IMR-90 (cell line): ENCODE measurements around the gene ZNF862. TPM values are rescaled to one million over a fixed set of nuclear protein-coding genes. Genes with fewer than 3 reads are reported as not detected.

Experiments
- ATAC-seq: fragments of 200-7000 bp; cut with Tn5 transposase; 2 replicates; pipeline ENCODE4 v1.9.1; 2020; ENCODE audit warnings: low read depth, mild to moderate bottlenecking, moderate library complexity
- BruUV-seq: library from RNA; stranded (reverse); fragments of 400-500 nt; replicated peaks from 2 replicates; lab custom pipeline; 2021; lab: Mats Ljungman, UMichigan
- CTCF ChIA-PET: fragments of 300-600 bp; formaldehyde crosslinking; extraction: SDS; loops from one replicate; lab custom pipeline; 2021; ENCODE audit warnings: antibody characterized with exemption; lab: Yijun Ruan, JAX
- POLR2A ChIA-PET: fragments of 300-600 bp; sonication (Branson Sonifier 250); formaldehyde crosslinking; loops from one replicate; lab custom pipeline; 2022; ENCODE audit warnings: antibody characterized with exemption; ENCODE audit not compliant: unreplicated experiment; lab: Charles Lee
- DNase-seq: peaks from one replicate; pipeline ENCODE4 v3.0.0; 2013
- H2AFZ ChIP-seq: replicated peaks from 2 replicates; pipeline ENCODE3; 2013; ENCODE audit warnings: low read length, mild to moderate bottlenecking; ENCODE audit not compliant: poor library complexity
- H2AK5ac ChIP-seq: 2 replicates; pipeline ENCODE4 v1.6.1; 2013; ENCODE audit warnings: low read depth, low read length, inconsistent platforms
- H2AK9ac ChIP-seq: replicated peaks from 2 replicates; pipeline ENCODE3; 2013; ENCODE audit warnings: mild to moderate bottlenecking, low read depth, low read length, moderate library complexity; ENCODE audit not compliant: poor library complexity
- H2BK120ac ChIP-seq: 2 replicates; pipeline ENCODE4 v1.6.1; 2013; ENCODE audit warnings: low read depth, low read length, inconsistent platforms
- H2BK15ac ChIP-seq: 3 replicates; pipeline ENCODE4 v1.6.1; 2013; ENCODE audit warnings: low read depth, low read length, inconsistent platforms
- H2BK20ac ChIP-seq: 2 replicates; pipeline ENCODE4 v1.6.1; 2013; ENCODE audit warnings: low read depth, mild to moderate bottlenecking, inconsistent platforms, low read length, moderate library complexity
- H2BK5ac ChIP-seq: 2 replicates; pipeline ENCODE4 v1.6.1; 2013; ENCODE audit warnings: mild to moderate bottlenecking, low read depth, low read length, inconsistent platforms; ENCODE audit not compliant: poor library complexity, severe bottlenecking
- H3K14ac ChIP-seq: replicated peaks from 2 replicates; pipeline ENCODE4 v1.6.1; 2013; ENCODE audit warnings: low read depth, low read length, inconsistent platforms
- H3K18ac ChIP-seq: 2 replicates; pipeline ENCODE4 v1.6.1; 2013; ENCODE audit warnings: low read depth, low read length, control low read depth
- H3K23ac ChIP-seq: 2 replicates; pipeline ENCODE4 v1.6.1; 2013; ENCODE audit warnings: low read depth, low read length, inconsistent platforms
- H3K27ac ChIP-seq: 2 replicates; pipeline ENCODE4 v1.5.1; 2013; ENCODE audit warnings: mild to moderate bottlenecking, control low read depth, low read length; ENCODE audit not compliant: insufficient read depth
- H3K27me3 ChIP-seq: 2 replicates; pipeline ENCODE4 v1.6.1; 2013; ENCODE audit warnings: low read length; ENCODE audit not compliant: control insufficient read depth, insufficient read depth
- H3K36me3 ChIP-seq: 2 replicates; pipeline ENCODE4 v1.6.1; 2013; ENCODE audit warnings: low read length, mixed read lengths; ENCODE audit not compliant: control insufficient read depth, insufficient read depth
- H3K4ac ChIP-seq: 2 replicates; pipeline ENCODE4 v1.6.1; 2013; ENCODE audit warnings: low read depth, low read length, inconsistent platforms
- H3K4me1 ChIP-seq: 2 replicates; pipeline ENCODE4 v1.6.1; 2013; ENCODE audit warnings: low read length, mixed read lengths; ENCODE audit not compliant: control insufficient read depth, insufficient read depth
- H3K4me2 ChIP-seq: 2 replicates; pipeline ENCODE4 v1.6.1; 2013; ENCODE audit warnings: low read depth, mild to moderate bottlenecking, control low read depth, low read length, moderate library complexity
- H3K4me3 ChIP-seq: 2 replicates; pipeline ENCODE4 v1.5.1; 2013; ENCODE audit warnings: low read depth, mild to moderate bottlenecking, control low read depth, low read length, moderate library complexity; ENCODE audit not compliant: insufficient read depth
- H3K56ac ChIP-seq: 2 replicates; pipeline ENCODE4 v1.6.1; 2013; ENCODE audit warnings: low read length, inconsistent platforms; ENCODE audit not compliant: insufficient read depth; ENCODE audit errors: extremely low read depth
- H3K79me1 ChIP-seq, 2 experiments: 2 replicates each; pipeline ENCODE4 v1.6.1; 2013; ENCODE audit warnings: low read length in 2 of 2, inconsistent platforms in 1 of 2, low read depth in 1 of 2
- H3K9ac ChIP-seq: 2 replicates; pipeline ENCODE4 v1.6.1; 2013; ENCODE audit warnings: low read depth, low read length, control low read depth
- H3K9me1 ChIP-seq: 2 replicates; pipeline ENCODE4 v1.6.1; 2013; ENCODE audit warnings: low read length, inconsistent platforms; ENCODE audit not compliant: insufficient read depth
- H3K9me3 ChIP-seq: 2 replicates; pipeline ENCODE4 v1.6.1; 2013; ENCODE audit warnings: low read length; ENCODE audit not compliant: control insufficient read depth, insufficient read depth
- H4K20me1 ChIP-seq: 2 replicates; pipeline ENCODE4 v1.6.1; 2013; ENCODE audit warnings: low read length, inconsistent platforms; ENCODE audit not compliant: insufficient read depth
- H4K5ac ChIP-seq: 2 replicates; pipeline ENCODE4 v1.6.1; 2013; ENCODE audit warnings: mild to moderate bottlenecking, low read depth, low read length, control low read depth
- H4K8ac ChIP-seq, 2 experiments: 2 replicates each; pipeline ENCODE4 v1.6.1; 2013; ENCODE audit warnings: low read depth in 2 of 2, low read length in 2 of 2, control low read depth in 1 of 2, inconsistent platforms in 1 of 2
- H4K91ac ChIP-seq: 2 replicates; pipeline ENCODE4 v1.6.1; 2013; ENCODE audit warnings: low read depth, low read length, inconsistent platforms; ENCODE audit not compliant: insufficient read depth
- MAFK ChIP-seq: IDR thresholded peaks from 2 replicates; pipeline ENCODE4 v1.6.1; 2012; ENCODE audit warnings: low read depth, low read length, improper control_type of control experiment
- NFE2L2 ChIP-seq: fragments of 150-350 bp; IDR thresholded peaks from 2 replicates; pipeline ENCODE4 v1.6.1; 2016; ENCODE audit warnings: low read depth, mild to moderate bottlenecking, low read length
- RAD21 ChIP-seq: IDR thresholded peaks from 2 replicates; pipeline ENCODE4 v1.6.1; 2012; ENCODE audit warnings: low read length, improper control_type of control experiment
- WGBS, 2 experiments: methylation state at CpG; one replicate each; pipeline versions ENCODE4 v1.1.5 to v1.1.7; 2013; ENCODE audit warnings: missing lambda C conversion rate in 2 of 2; ENCODE audit not compliant: insufficient read length in 1 of 2; ENCODE audit errors: extremely low coverage in 2 of 2; 5-methylcytosine and 5-hydroxymethylcytosine counted together
- dilution Hi-C: fragments of 300-500 bp; cut with HindIII; formaldehyde crosslinking; loops from one replicate; pipeline ENCODE4 v1.14.3; 2018; ENCODE audit warnings: low sequenced_read_pairs; ENCODE audit not compliant: unreplicated experiment
- in situ Hi-C: fragments of 300-500 bp; cut with MboI; formaldehyde crosslinking; loops from 3 replicates; pipeline ENCODE4 v1.14.3; 2019; ENCODE audit warnings: low sequenced_read_pairs, inconsistent platforms, mixed read lengths
- intact Hi-C: fragments of 100-400 bp; cut with micrococcal nuclease; formaldehyde crosslinking; loops from 2 replicates; pipeline ENCODE4 v1.10.0; 2022
- polyA plus RNA-seq, 3 experiments: library from polyadenylated mRNA; depleted of rRNA; stranded (reverse); fragments of >200 nt; gene quantifications; 2 replicates each; pipeline ENCODE4 v1.2.3, GENCODE V29; 2012; ENCODE audit warnings: low replicate concordance in 1 of 3
- total RNA-seq: library from RNA; depleted of rRNA; stranded (reverse); fragments of >200 nt; gene quantifications from 2 replicates; pipeline ENCODE4 v1.2.3, GENCODE V29; 2012

The ZNF862 gene
- total and polyA plus RNA-seq, 2 of the 4 experiments (the other 2 are of a cell fraction), result 5.9 to 10.8 TPM

GRCh38 chr7:149860821-149861727 lies 22.9 kb downstream of the ZNF862 start:
- Histone ChIP-seq H3K4me1 (no peaks in the 10 kb centered on the region), H3K4ac (no peak overlapping the region), H2AK9ac (peak overlapping the region; percentile 19), H3K27ac (no peak overlapping the region), H2BK15ac (no peak overlapping the region), H3K9me3 (no peaks in the 10 kb centered on the region), H2BK120ac (no peak overlapping the region), H3K79me1 (no peaks in the 10 kb centered on the region), H3K14ac (no peak overlapping the region), H3K56ac (no peak overlapping the region), H2AK5ac (no peak overlapping the region), H3K4me3 (no peak overlapping the region), H2AFZ (no peak overlapping the region), H3K27me3 (no peaks in the 10 kb centered on the region), H4K91ac (no peak overlapping the region), H2BK5ac (no peak overlapping the region), H2BK20ac (no peak overlapping the region), H3K36me3 (peaks cover 48% of the 10 kb centered on the region), H4K20me1 (no peaks in the 10 kb centered on the region), H3K23ac (no peak overlapping the region), H3K9me1 (peaks cover under 1% of the 10 kb centered on the region), H3K18ac (no peak overlapping the region), H3K9ac (no peak overlapping the region), H3K4me2 (no peak overlapping the region), H4K5ac (no peak overlapping the region), H4K8ac (no peak overlapping the region)
- dilution Hi-C loops (no loop called here), in situ Hi-C loops (loop anchor here (25.0 kb wide), 1 partner anchor 551 kb away; a partner anchor contains a TSS), intact Hi-C loops (no loop called here)
- no peak for TF ChIP-seq MAFK
- TF ChIP-seq NFE2L2, result no peak
- TF ChIP-seq RAD21, result no peak
- DNase-seq, result no peak
- POLR2A ChIA-PET, result no interaction called here
- CTCF ChIA-PET, result no interaction called here
- WGBS, 2 experiments, result 69% methylated on average over 29 of the region's 45 CpGs; no CpG with 5 or more reads in 1 of the 2 experiments
- ATAC-seq, result no peak
- BruUV-seq, result no TSS peak
